Heart left ventricle (tissue), 13 donors: Measurements from ENCODE around the gene HIP1.

Experiments
- POLR2A ChIP-seq, 2 donors: fragments of 450-650 bp; IDR thresholded peaks; one replicate each; pipeline ENCODE4 v1.6.1; 2017; ENCODE audit warnings: antibody characterized with exemption in 2 of 2, mild to moderate bottlenecking in 2 of 2, moderate library complexity in 2 of 2
- TF ChIP-seq, protein P1 (sequence below), 12 donors: fragments of 200-600 bp; sonication (generic) in 4 of 12; IDR thresholded peaks; one replicate each; pipeline versions ENCODE4 v1.5.0 to v1.8.0; 2018 to 2022; ENCODE audit warnings: antibody characterized with exemption in 12 of 12, mild to moderate bottlenecking in 5 of 12
- donor health status: ischemic (EF 13 %, LVEDD 7.1; RV severe dilation, severe dysfunction).
- donor health status: DM: no; HTN: yes; CAD: no.
- donor health status: DM: no; HTN: no; CAD: no.
- donor health status: ischemic (EF 25% LVEDD 6.9; RV normal size, moderate dysfunction).
- donor health status: ischemic (EF 25% LVEDD 5.7; RV mildly dilated, moderate dysfunction).
- donor health status: ischemic (EF 35%, LVEDD 5.7; RV mildly dilated, moderate dysfunction).
- donor health status: nonischemic (EF 11% LVEDD 7.7; RV severe dilation, severe dysfunction).
- donor health status: DM: yes; HTN: yes; CAD: no.
- donor health status: PGD.
- donor health status: ischemic (EF 29% LVEDD 5.4; RV normal size, mild dysfunction).
- donor health status: nonischemic (EF 23%, LVEDD 6.1; RV moderate dilation, normal function).

- TF ChIP-seq POLR2A (IDR thresholded peaks at IDR 0.05), result no peak
- TF ChIP-seq, protein P1, sequence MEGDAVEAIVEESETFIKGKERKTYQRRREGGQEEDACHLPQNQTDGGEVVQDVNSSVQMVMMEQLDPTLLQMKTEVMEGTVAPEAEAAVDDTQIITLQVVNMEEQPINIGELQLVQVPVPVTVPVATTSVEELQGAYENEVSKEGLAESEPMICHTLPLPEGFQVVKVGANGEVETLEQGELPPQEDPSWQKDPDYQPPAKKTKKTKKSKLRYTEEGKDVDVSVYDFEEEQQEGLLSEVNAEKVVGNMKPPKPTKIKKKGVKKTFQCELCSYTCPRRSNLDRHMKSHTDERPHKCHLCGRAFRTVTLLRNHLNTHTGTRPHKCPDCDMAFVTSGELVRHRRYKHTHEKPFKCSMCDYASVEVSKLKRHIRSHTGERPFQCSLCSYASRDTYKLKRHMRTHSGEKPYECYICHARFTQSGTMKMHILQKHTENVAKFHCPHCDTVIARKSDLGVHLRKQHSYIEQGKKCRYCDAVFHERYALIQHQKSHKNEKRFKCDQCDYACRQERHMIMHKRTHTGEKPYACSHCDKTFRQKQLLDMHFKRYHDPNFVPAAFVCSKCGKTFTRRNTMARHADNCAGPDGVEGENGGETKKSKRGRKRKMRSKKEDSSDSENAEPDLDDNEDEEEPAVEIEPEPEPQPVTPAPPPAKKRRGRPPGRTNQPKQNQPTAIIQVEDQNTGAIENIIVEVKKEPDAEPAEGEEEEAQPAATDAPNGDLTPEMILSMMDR (IDR thresholded peaks at IDR 0.05), result no peak
These were observed 99.5 kb downstream of the HIP1 start for GRCh38 chr7:75639071-75639885.
